Smooth muscle cell (in vitro differentiated cells): Measurements from ENCODE around the gene GALNTL6. TPM values are rescaled to one million over a fixed set of nuclear protein-coding genes. Genes with fewer than 3 reads are reported as not detected.

Experiments used
- DNase-seq: peaks from one replicate; lab custom pipeline; 2025; ENCODE audit not compliant: unreplicated experiment; lab: John Stamatoyannopoulos, UW
- H2AFZ ChIP-seq: fragments of 200-600 bp; sonication (generic); 2 replicates; pipeline ENCODE4 v1.6.0; 2016; ENCODE audit warnings: antibody characterized with exemption, low read depth, mild to moderate bottlenecking
- H3F3A ChIP-seq: fragments of 200-600 bp; sonication (generic); 2 replicates; pipeline ENCODE4 v1.6.0; 2017; ENCODE audit warnings: antibody characterized with exemption, low read depth
- H3K27ac ChIP-seq: fragments of 200-600 bp; sonication (generic); 2 replicates; pipeline ENCODE4 v1.5.1; 2016; ENCODE audit warnings: low read depth, mild to moderate bottlenecking
- H3K27me3 ChIP-seq: fragments of 200-600 bp; sonication (generic); 2 replicates; pipeline ENCODE4 v1.6.1; 2016; ENCODE audit warnings: low read depth, mild to moderate bottlenecking
- H3K36me3 ChIP-seq: fragments of 200-600 bp; sonication (generic); 2 replicates; pipeline ENCODE4 v1.5.1; 2016; ENCODE audit warnings: low read depth
- H3K4me1 ChIP-seq: fragments of 200-600 bp; sonication (generic); 2 replicates; pipeline ENCODE4 v1.5.1; 2016; ENCODE audit warnings: low read depth
- H3K4me2 ChIP-seq: fragments of 200-600 bp; sonication (generic); 2 replicates; pipeline ENCODE4 v1.6.0; 2016; ENCODE audit warnings: mild to moderate bottlenecking
- H3K4me3 ChIP-seq: fragments of 200-600 bp; sonication (generic); 2 replicates; pipeline ENCODE4 v1.5.1; 2016; ENCODE audit warnings: mild to moderate bottlenecking
- H3K79me2 ChIP-seq: fragments of 200-600 bp; sonication (generic); 2 replicates; pipeline ENCODE4 v1.6.0; 2016; ENCODE audit warnings: low read depth, mild to moderate bottlenecking
- H3K9ac ChIP-seq: fragments of 200-600 bp; sonication (generic); 2 replicates; pipeline ENCODE4 v1.6.0; 2016; ENCODE audit warnings: low read depth
- H3K9me3 ChIP-seq: fragments of 200-600 bp; sonication (generic); replicated peaks from 2 replicates; pipeline ENCODE4 v1.5.1; 2016; ENCODE audit warnings: low read depth
- H4K20me1 ChIP-seq: fragments of 200-600 bp; sonication (generic); 2 replicates; pipeline ENCODE4 v1.6.0; 2016; ENCODE audit warnings: low read depth
- CTCF ChIP-seq: fragments of 200-600 bp; sonication (generic); IDR thresholded peaks from 2 replicates; pipeline ENCODE4 v1.5.1; 2017; ENCODE audit warnings: borderline replicate concordance, mild to moderate bottlenecking, antibody characterized with exemption; ENCODE audit not compliant: insufficient read depth, poor library complexity, severe bottlenecking
- WGBS: methylation state at CpG from one replicate; pipeline ENCODE4 v1.1.7; 2016; ENCODE audit warnings: low lambda C conversion rate; 5-methylcytosine and 5-hydroxymethylcytosine counted together
- polyA plus RNA-seq: library from polyadenylated mRNA; unstranded; fragments of >200 nt; fragmentation: Nextera tagmentation; extraction: Ambion mirVana; gene quantifications from 2 replicates; pipeline ENCODE4 v1.2.1, GENCODE V29; 2016
- total RNA-seq: library from RNA; depleted of rRNA; stranded (reverse); fragments of >200 nt; gene quantifications from 2 replicates; pipeline ENCODE4 v1.2.3, GENCODE V29; 2014

Gene GALNTL6
- total and polyA plus RNA-seq, 2 experiments from 2014 or later, result 0.18 to 1.3 TPM

GRCh38 chr4:172813359-172813923 lies 1000.2 kb downstream of the GALNTL6 start:
- H3K9ac ChIP-seq, result no peak overlapping the region
- no peak for TF ChIP-seq CTCF
- no peaks in the 10 kb centered on the region for H4K20me1 ChIP-seq
- WGBS, result 68% methylated on average over 11 of the region's 11 CpGs
- H3K27ac ChIP-seq, result no peak overlapping the region
- H3K36me3 ChIP-seq, result no peaks in the 10 kb centered on the region
- no peak overlapping the region for H3K4me3 ChIP-seq
- H3F3A ChIP-seq, result no peaks in the 10 kb centered on the region
- no peaks in the 10 kb centered on the region for H3K9me3 ChIP-seq
- H2AFZ ChIP-seq, result no peak overlapping the region
- peaks cover 15% of the 10 kb centered on the region for H3K27me3 ChIP-seq
- H3K79me2 ChIP-seq, result no peaks in the 10 kb centered on the region
- no peak for DNase-seq
- H3K4me1 ChIP-seq, result no peaks in the 10 kb centered on the region
- no peak overlapping the region for H3K4me2 ChIP-seq

- no peak overlapping the region for H3K27ac ChIP-seq
- no peak overlapping the region for H3K4me3 ChIP-seq
- no peak for TF ChIP-seq CTCF
- H3K9ac ChIP-seq, result no peak overlapping the region
- H2AFZ ChIP-seq, result no peak overlapping the region
- no peaks in the 10 kb centered on the region for H3K9me3 ChIP-seq
- H3K4me2 ChIP-seq, result no peak overlapping the region
- no peaks in the 10 kb centered on the region for H3F3A ChIP-seq
- H3K4me1 ChIP-seq, result no peaks in the 10 kb centered on the region
- DNase-seq, result no peak
- peaks cover 3% of the 10 kb centered on the region for H3K27me3 ChIP-seq
- whole genome bisulfite sequencing, result 89% methylated on average over 8 of the region's 8 CpGs
- no peaks in the 10 kb centered on the region for H3K79me2 ChIP-seq
- no peaks in the 10 kb centered on the region for H3K36me3 ChIP-seq
- no peaks in the 10 kb centered on the region for H4K20me1 ChIP-seq
Measured at GRCh38 chr4:172815499-172816164, 1002.4 kb downstream of the GALNTL6 start.

- DNase-seq, result no peak
Measured at GRCh38 chr4:172818901-172819300, 1005.7 kb downstream of the GALNTL6 start.

More at GRCh38 chr4:172818901-172819300, 1005.7 kb downstream of the GALNTL6 start:
- Histone ChIP-seq H3K36me3 (no peaks in the 10 kb centered on the region), H2AFZ (no peak overlapping the region), H3K27me3 (no peaks in the 10 kb centered on the region), H3K9me3 (no peaks in the 10 kb centered on the region), H3K4me1 (no peaks in the 10 kb centered on the region), H3K4me2 (no peak overlapping the region), H3K27ac (no peak overlapping the region), H3F3A (no peaks in the 10 kb centered on the region), H3K4me3 (no peak overlapping the region), H3K9ac (no peak overlapping the region), H3K79me2 (no peaks in the 10 kb centered on the region), H4K20me1 (no peaks in the 10 kb centered on the region)
- TF ChIP-seq CTCF, result no peak
- 91% methylated on average over 1 of the region's 1 CpG for WGBS
